IPS DF 6.9 (cell line): ENCODE results near the gene LRRTM4.
A peak's percentile ranks its signal among the peaks of the same experiment; 100 is the strongest.

Experiments used
- DNase-seq: peaks from one replicate; pipeline ENCODE4 v3.0.0-alpha.2; 2013; ENCODE audit warnings: low read depth, low spot score
- H3K27ac ChIP-seq: one replicate; pipeline ENCODE4 v1.5.1; 2013; ENCODE audit warnings: low read length, control low read depth
- H3K27me3 ChIP-seq: 2 replicates; pipeline ENCODE4 v1.6.1; 2013; ENCODE audit warnings: mild to moderate bottlenecking, low read length; ENCODE audit not compliant: control insufficient read depth, insufficient read depth
- H3K36me3 ChIP-seq: 2 replicates; pipeline ENCODE4 v1.6.1; 2013; ENCODE audit warnings: low read length; ENCODE audit not compliant: control insufficient read depth, insufficient read depth
- H3K4me1 ChIP-seq: 2 replicates; pipeline ENCODE4 v1.6.1; 2013; ENCODE audit warnings: low read length; ENCODE audit not compliant: control insufficient read depth, insufficient read depth
- H3K4me3 ChIP-seq: 2 replicates; pipeline ENCODE4 v1.5.1; 2013; ENCODE audit warnings: mild to moderate bottlenecking, low read length
- H3K9me3 ChIP-seq: 2 replicates; pipeline ENCODE4 v1.6.1; 2013; ENCODE audit warnings: low read length, inconsistent platforms; ENCODE audit not compliant: control insufficient read depth, insufficient read depth
- WGBS: extraction: QIAGEN DNeasy Blood & Tissue Kit; methylation state at CpG from one replicate; pipeline ENCODE4 v1.1.7; 2013; ENCODE audit warnings: mixed read lengths, missing lambda C conversion rate; ENCODE audit not compliant: insufficient read length, insufficient coverage; 5-methylcytosine and 5-hydroxymethylcytosine counted together

The LRRTM4 gene

DNA sequence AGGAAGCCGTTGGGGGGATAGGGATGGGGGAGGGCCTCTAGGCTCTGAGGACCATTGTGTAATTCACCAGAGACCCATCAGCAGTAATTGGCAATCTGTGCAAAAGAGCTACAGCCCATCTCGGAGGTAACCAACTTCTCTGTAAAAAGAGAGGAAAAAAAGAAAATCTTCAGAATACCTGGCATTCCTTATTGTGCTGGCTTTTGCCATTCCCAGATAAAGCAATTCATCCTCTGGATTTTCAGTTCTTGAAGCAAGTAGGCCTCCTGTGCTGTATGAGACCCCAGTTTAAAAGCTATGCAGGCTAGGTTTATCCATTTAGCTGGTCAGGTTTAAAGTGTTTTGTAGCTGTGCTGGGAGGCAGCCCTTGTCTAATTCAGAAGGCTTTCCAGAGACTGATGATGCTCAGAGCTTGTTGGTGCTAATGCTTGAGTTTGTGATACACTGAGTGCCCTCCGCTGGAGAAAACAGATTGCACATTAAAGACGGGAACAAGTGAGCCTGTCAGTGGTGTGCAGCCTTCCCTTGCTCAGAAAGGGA, at the start of gene LRRTM4:
LRRTM4 (minus strand) TSS at position 446 of the 540 bp plus-strand sequence.
- WGBS = no CpG with 5 or more reads among the region's 4 CpGs

DNA sequence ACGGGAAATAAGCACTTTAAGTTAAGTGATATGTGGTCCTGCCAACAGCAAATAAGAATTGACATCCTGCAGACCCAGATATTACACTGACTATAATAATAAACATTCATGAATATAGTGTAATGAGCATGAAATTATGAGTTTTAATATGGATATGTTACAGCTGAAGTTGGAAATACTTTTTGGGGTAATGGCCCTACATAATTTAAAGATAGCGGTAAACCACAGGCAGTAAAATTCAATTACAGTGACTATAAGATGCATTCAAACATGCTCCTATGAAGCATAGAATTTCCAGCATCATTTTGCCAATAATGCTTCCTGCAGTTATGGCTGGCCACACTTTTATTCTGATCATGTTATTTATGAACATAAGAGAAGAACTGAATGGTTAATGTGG, 49.4 kb upstream of the LRRTM4 start:
- no peaks in the 10 kb centered on the region for H3K9me3 ChIP-seq
- no peak overlapping the region for H3K4me3 ChIP-seq
- no CpG with 5 or more reads among the region's 2 CpGs for WGBS
- H3K4me1 ChIP-seq = no peaks in the 10 kb centered on the region
- no peaks in the 10 kb centered on the region for H3K27me3 ChIP-seq
- H3K27ac ChIP-seq = no peak overlapping the region
- no peak for DNase-seq
- no peaks in the 10 kb centered on the region for H3K36me3 ChIP-seq

More for the DNA sequence above, at the start of gene LRRTM4:
- no peak for DNase-seq
- peaks cover 10% of the 10 kb centered on the region; the same call in 1 of the 2 replicates for H3K4me1 ChIP-seq
- H3K9me3 ChIP-seq = no peaks in the 10 kb centered on the region
- H3K27me3 ChIP-seq = no peaks in the 10 kb centered on the region; the same call in 1 of the 2 replicates
- H3K27ac ChIP-seq = peak within 1 kb of the TSS; percentile 82
- peak within 1 kb of the TSS; percentile 2; the same call in 1 of the 2 replicates for H3K4me3 ChIP-seq
- no peaks in the 10 kb centered on the region; the same call in 1 of the 2 replicates for H3K36me3 ChIP-seq

DNA sequence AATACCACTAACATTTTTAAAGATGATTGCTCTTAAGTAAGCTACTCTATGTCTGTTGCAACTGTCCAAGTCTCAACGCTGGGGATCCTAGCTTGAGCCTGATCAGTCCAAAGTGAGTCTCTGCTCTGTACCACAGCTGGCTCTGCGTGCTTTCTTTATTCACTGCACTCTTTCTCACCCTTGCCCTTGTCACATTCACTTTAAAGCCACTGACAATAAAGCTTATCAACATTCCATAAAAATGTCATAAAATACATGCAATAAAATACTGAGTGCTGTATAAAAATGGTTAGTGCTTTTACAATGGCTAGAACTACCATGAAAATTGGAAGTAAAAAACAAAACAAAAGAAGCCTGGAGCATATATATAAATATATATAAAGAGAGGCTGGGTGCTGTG, 45.5 kb upstream of the LRRTM4 start:
- no peak overlapping the region for H3K27ac ChIP-seq
- DNase-seq = no peak
- no peaks in the 10 kb centered on the region for H3K36me3 ChIP-seq
- H3K4me3 ChIP-seq = no peak overlapping the region
- no peaks in the 10 kb centered on the region for H3K27me3 ChIP-seq
- no CpG with 5 or more reads among the region's 2 CpGs for WGBS
- no peaks in the 10 kb centered on the region for H3K9me3 ChIP-seq
- no peaks in the 10 kb centered on the region; the same call in 1 of the 2 replicates for H3K4me1 ChIP-seq

DNA sequence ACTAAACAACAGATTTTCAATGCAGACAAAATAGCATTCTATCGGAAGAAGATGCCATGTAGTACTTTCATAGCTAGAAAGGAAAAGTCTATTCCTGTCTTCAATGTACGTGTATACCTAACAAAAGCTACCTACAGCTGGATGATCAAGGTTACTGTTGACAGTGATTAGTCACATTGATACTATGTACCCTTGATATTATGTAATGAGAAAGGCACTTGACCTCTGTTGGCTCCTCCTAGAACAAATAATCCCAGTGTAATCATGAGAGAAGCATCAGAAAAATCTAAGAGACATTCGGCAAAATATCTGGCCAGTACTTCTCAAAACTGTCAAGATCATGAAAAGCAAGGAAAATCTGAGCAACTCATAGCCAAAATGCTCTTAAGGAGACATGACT, 44.4 kb upstream of the LRRTM4 start:
- no peak overlapping the region for H3K27ac ChIP-seq
- H3K4me3 ChIP-seq = no peak overlapping the region
- H3K27me3 ChIP-seq = no peaks in the 10 kb centered on the region
- no peaks in the 10 kb centered on the region for H3K9me3 ChIP-seq
- H3K36me3 ChIP-seq = no peaks in the 10 kb centered on the region
- no peaks in the 10 kb centered on the region; the same call in 1 of the 2 replicates for H3K4me1 ChIP-seq
- WGBS = no CpG with 5 or more reads among the region's 3 CpGs
- no peak for DNase-seq

DNA sequence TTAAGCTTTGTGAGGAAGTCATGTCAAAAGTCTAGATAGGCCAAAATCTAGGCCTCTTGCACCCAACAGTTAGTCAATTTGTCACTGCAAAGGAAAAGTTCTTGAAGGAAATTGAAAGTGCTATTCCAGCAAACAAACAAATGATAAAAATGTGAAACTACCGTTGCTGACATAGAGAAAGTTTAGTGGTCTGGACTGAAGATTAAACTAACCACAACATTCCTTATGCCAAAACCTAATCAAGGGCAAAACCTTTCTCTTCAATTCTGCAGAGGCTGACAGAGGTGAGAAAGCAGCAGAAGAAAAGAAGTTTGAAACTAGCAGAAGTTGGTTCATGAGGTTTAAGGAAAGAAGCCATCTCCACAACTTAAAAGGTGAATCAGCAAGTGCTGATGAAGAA, 44.0 kb upstream of the LRRTM4 start:
- H3K27ac ChIP-seq = no peak overlapping the region
- no CpG with 5 or more reads among the region's 1 CpG for WGBS
- H3K4me3 ChIP-seq = no peak overlapping the region
- no peaks in the 10 kb centered on the region; the same call in 1 of the 2 replicates for H3K4me1 ChIP-seq
- H3K36me3 ChIP-seq = no peaks in the 10 kb centered on the region
- H3K9me3 ChIP-seq = no peaks in the 10 kb centered on the region
- no peaks in the 10 kb centered on the region for H3K27me3 ChIP-seq
- DNase-seq = no peak

DNA sequence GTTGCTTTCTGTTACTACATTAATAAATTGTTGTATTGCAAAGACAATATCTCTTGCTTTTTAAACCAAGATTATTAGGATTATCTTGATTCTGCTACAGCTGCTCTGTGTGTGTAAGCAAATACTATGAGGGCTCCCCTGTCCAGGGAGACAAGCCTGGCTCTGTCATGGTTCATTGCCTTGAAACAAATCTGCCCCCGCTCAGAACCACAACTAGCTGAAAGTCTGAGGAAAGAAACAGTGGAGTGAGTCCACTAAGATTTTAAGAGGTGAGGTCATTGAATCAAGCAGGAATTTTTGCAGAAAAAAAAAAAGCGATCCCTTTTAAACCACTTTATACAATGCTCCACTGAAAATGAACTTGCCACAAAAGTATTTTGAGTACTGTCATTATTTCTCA, 30.8 kb upstream of the LRRTM4 start:
- Histone ChIP-seq H3K4me1 (peaks cover 1% of the 10 kb centered on the region; the same call in 1 of the 2 replicates), H3K4me3 (no peak overlapping the region), H3K9me3 (no peaks in the 10 kb centered on the region), H3K27me3 (no peaks in the 10 kb centered on the region), H3K27ac (no peak overlapping the region), H3K36me3 (no peaks in the 10 kb centered on the region)
- DNase-seq = no peak
- WGBS = no CpG with 5 or more reads among the region's 2 CpGs

DNA sequence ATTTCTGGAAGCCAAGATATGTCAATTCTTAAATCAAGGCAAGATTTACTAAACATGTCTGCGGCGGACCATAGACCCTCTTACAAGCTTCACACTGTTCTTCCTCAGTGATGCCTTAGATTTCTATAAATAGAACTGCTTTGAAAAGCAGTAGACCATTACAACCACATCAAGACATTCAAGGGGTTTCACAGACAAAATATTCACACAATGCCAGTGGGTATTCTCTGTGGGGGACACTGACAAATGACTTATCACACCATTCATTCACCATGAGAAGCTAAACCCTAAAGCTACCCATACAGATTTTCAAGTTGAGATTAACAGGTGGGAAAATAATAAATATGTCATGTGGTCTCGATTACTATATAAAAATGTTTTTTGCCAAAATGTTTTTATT, 15.9 kb upstream of the LRRTM4 start:
- no peak overlapping the region for H3K4me3 ChIP-seq
- no CpG with 5 or more reads among the region's 3 CpGs for WGBS
- no peaks in the 10 kb centered on the region for H3K9me3 ChIP-seq
- no peaks in the 10 kb centered on the region; the same call in 1 of the 2 replicates for H3K4me1 ChIP-seq
- H3K27me3 ChIP-seq = no peaks in the 10 kb centered on the region
- DNase-seq = no peak
- no peak overlapping the region for H3K27ac ChIP-seq
- H3K36me3 ChIP-seq = no peaks in the 10 kb centered on the region

DNA sequence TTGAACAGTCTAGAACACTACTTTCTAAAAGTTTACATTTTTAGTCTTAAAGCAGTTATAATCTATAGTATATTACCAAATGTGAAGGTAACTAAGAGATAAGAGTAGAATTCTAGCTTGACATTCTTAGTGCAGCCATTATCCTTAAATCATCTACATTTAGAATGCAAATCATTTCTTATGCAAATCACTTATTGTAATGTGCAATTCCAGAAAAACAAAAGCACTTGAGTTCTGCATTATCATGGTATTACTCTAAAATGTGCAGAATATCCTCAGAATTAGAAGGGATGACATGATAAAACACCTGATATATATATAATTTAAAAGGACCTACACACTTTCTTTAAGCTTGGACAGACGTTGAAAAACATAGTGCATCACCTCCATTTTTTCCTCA, 712 bp upstream of the LRRTM4 start:
- no CpG with 5 or more reads among the region's 1 CpG for WGBS
- H3K4me1 ChIP-seq = peaks cover 10% of the 10 kb centered on the region; the same call in 1 of the 2 replicates
- no peak overlapping the region for H3K4me3 ChIP-seq
- DNase-seq = no peak
- H3K27ac ChIP-seq = no peak overlapping the region
- no peaks in the 10 kb centered on the region; the same call in 1 of the 2 replicates for H3K27me3 ChIP-seq
- no peaks in the 10 kb centered on the region for H3K9me3 ChIP-seq
- H3K36me3 ChIP-seq = no peaks in the 10 kb centered on the region; the same call in 1 of the 2 replicates

DNA sequence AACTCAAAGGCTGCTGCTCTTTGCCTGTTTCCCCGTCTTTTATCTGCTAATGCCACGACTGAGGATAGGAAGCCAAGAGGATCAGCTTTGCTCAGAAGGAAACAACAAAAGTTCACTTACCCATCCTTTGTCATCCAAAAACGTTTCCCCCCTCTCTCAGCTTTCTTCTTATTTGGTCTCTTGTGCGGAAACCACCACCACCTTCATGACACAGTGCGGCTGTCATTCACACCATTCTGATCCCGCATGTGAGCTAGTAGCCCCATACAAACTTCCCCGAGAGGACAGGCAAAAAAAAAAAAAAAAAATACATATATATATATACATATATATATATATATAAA, 656 bp downstream of the LRRTM4 start:
- peak overlapping the region; percentile 61 for H3K27ac ChIP-seq

DNA sequence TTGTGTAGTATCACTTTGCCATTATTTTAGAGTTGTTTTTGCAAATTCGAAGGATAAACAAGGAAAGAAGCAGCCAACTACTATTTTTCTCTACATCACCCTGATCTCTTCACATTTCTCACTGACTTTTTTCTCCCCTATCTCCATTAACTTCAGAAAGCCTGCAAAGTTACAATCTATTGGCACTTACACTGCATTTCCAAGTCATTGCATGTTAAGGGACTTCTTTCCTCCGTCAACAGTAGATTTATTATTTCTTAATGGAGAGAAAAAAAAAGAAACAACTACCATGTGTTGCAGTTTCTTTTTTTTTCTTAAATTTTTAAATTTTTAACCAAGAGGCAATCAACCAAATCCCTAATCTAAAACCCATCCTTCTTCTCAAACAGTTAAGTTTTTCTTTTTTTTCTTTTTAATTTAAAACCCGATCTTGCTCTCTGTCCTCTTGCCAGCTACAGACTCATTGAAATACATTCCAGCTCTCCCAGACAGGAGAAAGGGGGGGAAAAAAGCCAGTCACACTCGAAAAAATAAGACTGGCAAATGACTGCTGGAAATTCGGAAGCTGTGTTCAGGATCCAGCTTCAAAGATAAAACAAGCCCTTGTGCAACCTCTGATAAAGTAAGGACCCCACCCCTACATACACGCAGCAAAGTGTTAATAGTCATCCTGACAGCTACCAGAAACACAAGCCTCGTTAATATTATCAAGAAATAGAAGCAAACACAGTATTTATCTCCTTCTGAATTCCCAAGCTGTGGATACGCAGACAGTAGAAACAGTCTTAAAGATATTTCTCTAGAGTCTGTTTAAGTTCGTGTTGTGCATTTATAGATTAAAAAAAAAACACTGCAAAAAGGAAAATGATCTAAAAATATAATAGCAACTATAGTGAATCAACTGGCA, 1.3 kb downstream of the LRRTM4 start:
- H3K4me3 ChIP-seq = peak overlapping the region; percentile 2; the same call in 1 of the 2 replicates
- H3K4me1 ChIP-seq = peaks cover 10% of the 10 kb centered on the region; the same call in 1 of the 2 replicates
- H3K36me3 ChIP-seq = no peaks in the 10 kb centered on the region; the same call in 1 of the 2 replicates
- 100% methylated on average over 1 of the region's 9 CpGs for WGBS
- peak overlapping the region; percentile 82 for H3K27ac ChIP-seq
- no peak for DNase-seq
- H3K27me3 ChIP-seq = no peaks in the 10 kb centered on the region; the same call in 1 of the 2 replicates
- no peaks in the 10 kb centered on the region for H3K9me3 ChIP-seq

More for the DNA sequence above, 656 bp downstream of the LRRTM4 start:
- Histone ChIP-seq H3K4me1 (peaks cover 10% of the 10 kb centered on the region; the same call in 1 of the 2 replicates), H3K27me3 (no peaks in the 10 kb centered on the region; the same call in 1 of the 2 replicates), H3K36me3 (no peaks in the 10 kb centered on the region; the same call in 1 of the 2 replicates), H3K4me3 (no peak overlapping the region), H3K9me3 (no peaks in the 10 kb centered on the region)
- no peak for DNase-seq
- no CpG with 5 or more reads among the region's 7 CpGs for WGBS
